ENCODE results near the gene KATNBL1.
A peak's percentile ranks its signal among the peaks of the same experiment; 100 is the strongest.

Gene KATNBL1

GRCh38 chr15:34106423-34106822 lies 103.5 kb downstream of the KATNBL1 start:
- no peak overlapping the region for H3K9ac ChIP-seq (ENCODE audit: low read depth in 1 of 2, low read length in 2 of 2)
- H3K36me3 ChIP-seq (ENCODE audit: control insufficient read depth in 1 of 2, insufficient read depth in 2 of 2, low read length in 2 of 2) = no peaks in the 10 kb centered on the region
- H3K9me3 ChIP-seq (ENCODE audit: control insufficient read depth in 1 of 2, low read length in 2 of 2) = no peaks in the 10 kb centered on the region
- no peak overlapping the region for H3K27ac ChIP-seq (ENCODE audit: low read depth, low read length)
- H3K4me3 ChIP-seq (ENCODE audit: low read depth in 1 of 2, low read length in 2 of 2) = no peak overlapping the region
- H3K4me1 ChIP-seq (ENCODE audit: control insufficient read depth in 1 of 2, insufficient read depth in 2 of 2, low read length in 2 of 2) = peaks cover 5 to 6% of the 10 kb centered on the region in 2 donors
- no peaks in the 10 kb centered on the region for H3K27me3 ChIP-seq (ENCODE audit: control insufficient read depth in 1 of 2, insufficient read depth in 2 of 2, low read length in 2 of 2)

- Histone ChIP-seq H3K4me3 (ENCODE audit: low read depth in 1 of 2, low read length in 2 of 2) (peak overlapping the region; percentile 98 to 99), H3K27me3 (ENCODE audit: control insufficient read depth in 1 of 2, insufficient read depth in 2 of 2, low read length in 2 of 2) (no peaks in the 10 kb centered on the region), H3K4me1 (ENCODE audit: control insufficient read depth in 1 of 2, insufficient read depth in 2 of 2, low read length in 2 of 2) (peaks cover 13 to 21% of the 10 kb centered on the region in 2 donors), H3K36me3 (ENCODE audit: control insufficient read depth in 1 of 2, insufficient read depth in 2 of 2, low read length in 2 of 2) (no peaks in the 10 kb centered on the region), H3K9me3 (ENCODE audit: control insufficient read depth in 1 of 2, low read length in 2 of 2) (no peaks in the 10 kb centered on the region), H3K9ac (ENCODE audit: low read depth in 1 of 2, low read length in 2 of 2) (peak overlapping the region; percentile 58 to 61), H3K27ac (ENCODE audit: low read depth, low read length) (peak overlapping the region; percentile 42)
Measured at GRCh38 chr15:34102175-34102925, 107.5 kb downstream of the KATNBL1 start.

GRCh38 chr15:34101366-34102174 lies 108.3 kb downstream of the KATNBL1 start, which contains the start of the genes EMC7 and PGBD4:
EMC7 (minus strand) TSS chr15:34101862; CDS start chr15:34101839, 23 bp downstream.
PGBD4 (plus strand) TSS chr15:34102083; CDS start chr15:34102532, 449 bp downstream.
- H3K4me3 ChIP-seq (ENCODE audit: low read depth in 1 of 2, low read length in 2 of 2) = peak within 1 kb of the TSS; percentile 98 to 99
- no peaks in the 10 kb centered on the region for H3K27me3 ChIP-seq (ENCODE audit: control insufficient read depth in 1 of 2, insufficient read depth in 2 of 2, low read length in 2 of 2)
- H3K9ac ChIP-seq (ENCODE audit: low read depth in 1 of 2, low read length in 2 of 2) = peak within 1 kb of the TSS; percentile 94
- peaks cover 13 to 21% of the 10 kb centered on the region in 2 donors for H3K4me1 ChIP-seq (ENCODE audit: control insufficient read depth in 1 of 2, insufficient read depth in 2 of 2, low read length in 2 of 2)
- no peaks in the 10 kb centered on the region for H3K9me3 ChIP-seq (ENCODE audit: control insufficient read depth in 1 of 2, low read length in 2 of 2)
- H3K27ac ChIP-seq (ENCODE audit: low read depth, low read length) = peak within 1 kb of the TSS; percentile 42
- H3K36me3 ChIP-seq (ENCODE audit: control insufficient read depth in 1 of 2, insufficient read depth in 2 of 2, low read length in 2 of 2) = no peaks in the 10 kb centered on the region

- Histone ChIP-seq H3K9ac (ENCODE audit: low read depth in 1 of 2, low read length in 2 of 2) (no peak overlapping the region), H3K36me3 (ENCODE audit: control insufficient read depth in 1 of 2, insufficient read depth in 2 of 2, low read length in 2 of 2) (peaks cover 0 to 2% of the 10 kb centered on the region in 2 donors), H3K9me3 (ENCODE audit: control insufficient read depth in 1 of 2, low read length in 2 of 2) (no peaks in the 10 kb centered on the region), H3K27ac (ENCODE audit: low read depth, low read length) (no peak overlapping the region), H3K4me3 (ENCODE audit: low read depth in 1 of 2, low read length in 2 of 2) (no peak overlapping the region), H3K27me3 (ENCODE audit: control insufficient read depth in 1 of 2, insufficient read depth in 2 of 2, low read length in 2 of 2) (no peaks in the 10 kb centered on the region), H3K4me1 (ENCODE audit: control insufficient read depth in 1 of 2, insufficient read depth in 2 of 2, low read length in 2 of 2) (peaks cover 13 to 21% of the 10 kb centered on the region in 2 donors)
Measured at GRCh38 chr15:34099914-34100313, 110.0 kb downstream of the KATNBL1 start.
